SU-DHL-6 (cell line): ENCODE measurements around the gene FBXW11.

ENCODE experiments used
- H2AFZ ChIP-seq: fragments of 200-600 bp; sonication (generic); 2 replicates; pipeline ENCODE4 v1.6.1; 2014; ENCODE audit warnings: low read depth, mild to moderate bottlenecking, moderate library complexity, mixed read lengths, antibody characterized with exemption, low read length; ENCODE audit not compliant: severe bottlenecking
- H3F3A ChIP-seq: fragments of 200-600 bp; shearing (Covaris generic); 2 replicates; pipeline ENCODE4 v1.6.0; 2016; ENCODE audit warnings: antibody characterized with exemption, mild to moderate bottlenecking; ENCODE audit not compliant: insufficient read depth
- H3K27ac ChIP-seq: fragments of 200-600 bp; sonication (generic); 2 replicates; pipeline ENCODE4 v1.5.1; 2016; ENCODE audit warnings: low read depth, mild to moderate bottlenecking, low read length, moderate library complexity, mixed read lengths
- H3K27me3 ChIP-seq: fragments of 200-600 bp; sonication (generic), shearing (Covaris generic); 2 replicates; pipeline ENCODE4 v1.6.0; 2014; ENCODE audit warnings: mild to moderate bottlenecking, low read length
- H3K36me3 ChIP-seq: fragments of 200-600 bp; sonication (generic); 2 replicates; pipeline ENCODE4 v1.6.1; 2014; ENCODE audit warnings: mild to moderate bottlenecking, low read length, mixed read lengths
- H3K4me2 ChIP-seq: fragments of 300-600, 200-600 bp; shearing (Covaris generic), sonication (generic); 2 replicates; pipeline ENCODE4 v1.6.0; 2014; ENCODE audit warnings: low read length, low read depth, mild to moderate bottlenecking; ENCODE audit not compliant: poor library complexity, severe bottlenecking
- H3K4me3 ChIP-seq: fragments of 200-600 bp; sonication (generic); 2 replicates; pipeline ENCODE4 v1.5.1; 2014; ENCODE audit warnings: antibody characterized with exemption, low read length, mild to moderate bottlenecking, mixed read lengths; ENCODE audit not compliant: insufficient read depth, poor library complexity, severe bottlenecking
- H3K79me2 ChIP-seq: fragments of 200-600 bp; sonication (generic); 2 replicates; pipeline ENCODE4 v1.6.1; 2014; ENCODE audit warnings: mild to moderate bottlenecking, low read length, moderate library complexity; ENCODE audit not compliant: insufficient read depth
- H3K9ac ChIP-seq: fragments of 200-600 bp; sonication (generic); 2 replicates; pipeline ENCODE4 v1.7.0; 2014; ENCODE audit warnings: mild to moderate bottlenecking, low read length
- H3K9me2 ChIP-seq: fragments of 200-600 bp; sonication (generic); replicated peaks from 2 replicates; pipeline ENCODE4 v1.6.1; 2014; ENCODE audit warnings: low read length; ENCODE audit not compliant: insufficient read depth
- H3K9me3 ChIP-seq: fragments of 200-600 bp; sonication (generic); 2 replicates; pipeline ENCODE4 v1.6.1; 2014; ENCODE audit warnings: low read length, mixed read lengths; ENCODE audit not compliant: insufficient read depth
- H4K20me1 ChIP-seq: fragments of 200-600 bp; sonication (generic); 2 replicates; pipeline ENCODE4 v1.6.1; 2014; ENCODE audit warnings: low read depth, mild to moderate bottlenecking, antibody characterized with exemption, low read length, moderate library complexity, mixed read lengths
- CTCF ChIP-seq: fragments of 200-600 bp; sonication (generic); IDR thresholded peaks from one replicate; pipeline ENCODE4 v1.5.1; 2017; ENCODE audit warnings: antibody characterized with exemption, mild to moderate bottlenecking, low read length, moderate library complexity; ENCODE audit not compliant: insufficient read depth, poor library complexity, severe bottlenecking
- EZH2phosphoT487 ChIP-seq: fragments of 200-600 bp; sonication (generic), shearing (Covaris generic); conservative IDR thresholded peaks from 2 replicates; pipeline ENCODE4 v1.6.1; 2018; ENCODE audit warnings: mild to moderate bottlenecking, antibody characterized with exemption, low read length, moderate library complexity, mixed read lengths

FBXW11 gene

GRCh38 chr5:171855798-171856763, 150.4 kb downstream of the FBXW11 start:
- Histone ChIP-seq H3K4me2 (no peak overlapping the region), H3K36me3 (no peaks in the 10 kb centered on the region)
- TF ChIP-seq CTCF (no peak), EZH2phosphoT487 (no peak)

GRCh38 chr5:171855265-171855664, 151.2 kb downstream of the FBXW11 start:
- TF ChIP-seq EZH2phosphoT487 (no peak), CTCF (no peak)
- no peak overlapping the region for H3K9ac ChIP-seq

More at GRCh38 chr5:171855798-171856763, 150.4 kb downstream of the FBXW11 start:
- no peaks in the 10 kb centered on the region for H3K27me3 ChIP-seq
- H3K4me3 ChIP-seq, result no peak overlapping the region
- no peak overlapping the region for H2AFZ ChIP-seq
- no peaks in the 10 kb centered on the region for H3F3A ChIP-seq
- no peaks in the 10 kb centered on the region for H3K79me2 ChIP-seq
- no peaks in the 10 kb centered on the region for H3K9me3 ChIP-seq
- no peaks in the 10 kb centered on the region for H3K9me2 ChIP-seq
- no peak overlapping the region for H3K27ac ChIP-seq
- H3K9ac ChIP-seq, result no peak overlapping the region
- H4K20me1 ChIP-seq, result no peaks in the 10 kb centered on the region

GRCh38 chr5:171852255-171852681, 154.2 kb downstream of the FBXW11 start:
- Histone ChIP-seq H3K36me3 (no peaks in the 10 kb centered on the region), H3F3A (no peaks in the 10 kb centered on the region), H3K27me3 (no peaks in the 10 kb centered on the region), H3K9me3 (no peaks in the 10 kb centered on the region), H3K9ac (no peak overlapping the region), H4K20me1 (no peaks in the 10 kb centered on the region), H2AFZ (no peak overlapping the region), H3K4me3 (no peak overlapping the region), H3K4me2 (no peak overlapping the region), H3K27ac (no peak overlapping the region), H3K79me2 (no peaks in the 10 kb centered on the region), H3K9me2 (no peaks in the 10 kb centered on the region)
- TF ChIP-seq CTCF (no peak), EZH2phosphoT487 (no peak)

More at GRCh38 chr5:171855265-171855664, 151.2 kb downstream of the FBXW11 start:
- Histone ChIP-seq H3K27ac (no peak overlapping the region), H2AFZ (no peak overlapping the region), H3K9me3 (no peaks in the 10 kb centered on the region), H4K20me1 (no peaks in the 10 kb centered on the region), H3K9me2 (no peaks in the 10 kb centered on the region), H3F3A (no peaks in the 10 kb centered on the region), H3K4me2 (no peak overlapping the region), H3K4me3 (no peak overlapping the region), H3K79me2 (no peaks in the 10 kb centered on the region), H3K36me3 (no peaks in the 10 kb centered on the region), H3K27me3 (no peaks in the 10 kb centered on the region)
